HCT116 (cell line): ENCODE results near the gene TMEM178B. TPM values are rescaled to one million over a fixed set of nuclear protein-coding genes. Genes with fewer than 3 reads are reported as not detected.

Experiments
- ATAC-seq: fragments of 200-7000 bp; cut with Tn5 transposase; 2 replicates; pipeline ENCODE4 v1.9.1; 2020; ENCODE audit warnings: mild to moderate bottlenecking, moderate library complexity
- BruUV-seq: library from RNA; stranded (reverse); fragments of 400-500 nt; replicated peaks from 2 replicates; lab custom pipeline; 2021; lab: Mats Ljungman, UMichigan
- CTCF ChIA-PET: fragments of 300-600 bp; sonication (Branson Sonifier 250); formaldehyde crosslinking; loops from one replicate; lab custom pipeline; 2021; ENCODE audit warnings: antibody characterized with exemption; lab: Charles Lee
- POLR2A ChIA-PET: fragments of 300-600, 350-600 bp; sonication (Branson Sonifier 250); formaldehyde crosslinking; loops from one replicate; lab custom pipeline; 2021; ENCODE audit warnings: antibody characterized with exemption; lab: Charles Lee
- RAD21 ChIA-PET, 2 experiments: fragments of 300-600 bp; sonication (Branson Sonifier 250); formaldehyde crosslinking; loops; one replicate each; lab custom pipeline; 2023; ENCODE audit warnings: low total read pairs in 2 of 2; ENCODE audit not compliant: uncharacterized antibody in 2 of 2, unreplicated experiment in 2 of 2, low non-redundant PET in 1 of 2; lab: Charles Lee
- DNase-seq: peaks from one replicate; pipeline ENCODE4 v3.0.0-alpha.2; 2010; ENCODE audit warnings: low read depth, low spot score
- H2AFZ ChIP-seq: fragments of 200-600 bp; shearing (Covaris generic), sonication (generic); 2 replicates; pipeline ENCODE4 v1.6.1; 2017; ENCODE audit warnings: low read depth, mixed run types, mixed read lengths, antibody characterized with exemption, low read length; ENCODE audit not compliant: poor library complexity, severe bottlenecking
- H3K27ac ChIP-seq: 2 replicates; pipeline ENCODE4 v1.5.1; 2012; ENCODE audit warnings: low read depth, low read length
- H3K27me3 ChIP-seq: fragments of 200-600 bp; sonication (generic); 2 replicates; pipeline ENCODE4 v1.6.1; 2016; ENCODE audit warnings: mixed run types, low read length, mixed read lengths; ENCODE audit not compliant: insufficient read depth
- H3K36me3 ChIP-seq, 2 experiments: fragments of 200-500 bp in 1 of 2; fragments of 200-600 bp in 1 of 2; sonication (Bioruptor generic) in 1 of 2; sonication (generic) in 1 of 2; 2 replicates each; pipeline versions ENCODE4 v1.5.1 to v1.6.1; 2014 to 2016; ENCODE audit warnings: low read length in 2 of 2, inconsistent platforms in 1 of 2, mixed read lengths in 1 of 2, mixed run types in 1 of 2; ENCODE audit not compliant: insufficient read depth in 2 of 2, control insufficient read depth in 1 of 2
- H3K4me1 ChIP-seq, 2 experiments: fragments of 200-600 bp in 1 of 2; sonication (generic) in 1 of 2; 2 replicates each; pipeline versions ENCODE4 v1.5.1 to v1.6.1; 2012 to 2017; ENCODE audit warnings: low read length in 2 of 2, inconsistent platforms in 1 of 2, mild to moderate bottlenecking in 1 of 2, mixed read lengths in 1 of 2, mixed run types in 1 of 2, moderate library complexity in 1 of 2; ENCODE audit not compliant: insufficient read depth in 2 of 2, control insufficient read depth in 1 of 2
- H3K4me2 ChIP-seq: fragments of 200-600 bp; sonication (generic); 2 replicates; pipeline ENCODE4 v1.6.1; 2017; ENCODE audit warnings: mixed run types, low read length, mixed read lengths
- H3K4me3 ChIP-seq, 2 experiments: fragments of 200-600 bp in 1 of 2; sonication (generic) in 1 of 2; replicated peaks in 1 of 2; 2 replicates each; pipeline ENCODE4 v1.5.1; 2011 to 2016; ENCODE audit warnings: low read length in 2 of 2, control low read depth in 1 of 2, low read depth in 1 of 2, mild to moderate bottlenecking in 1 of 2, mixed read lengths in 1 of 2, mixed run types in 1 of 2
- H3K79me2 ChIP-seq: fragments of 200-600 bp; sonication (generic); 2 replicates; pipeline ENCODE4 v1.6.1; 2017; ENCODE audit warnings: mild to moderate bottlenecking, mixed run types, low read length, moderate library complexity, mixed read lengths; ENCODE audit not compliant: insufficient read depth
- H3K9ac ChIP-seq: fragments of 200-600 bp; sonication (generic); 2 replicates; pipeline ENCODE4 v1.6.1; 2016; ENCODE audit warnings: low read length, mixed read lengths
- H3K9me2 ChIP-seq: fragments of 200-600 bp; sonication (generic), shearing (Covaris generic); 2 replicates; pipeline ENCODE4 v1.6.1; 2017; ENCODE audit warnings: mixed run types, mild to moderate bottlenecking, moderate library complexity; ENCODE audit not compliant: insufficient read depth
- H3K9me3 ChIP-seq, 2 experiments: fragments of 200-500 bp in 1 of 2; fragments of 200-600 bp in 1 of 2; sonication (Bioruptor generic) in 1 of 2; sonication (generic) in 1 of 2; 2 replicates each; pipeline ENCODE4 v1.6.1; 2014 to 2017; ENCODE audit warnings: low read length in 2 of 2, mixed read lengths in 2 of 2, inconsistent platforms in 1 of 2, low read depth in 1 of 2, mild to moderate bottlenecking in 1 of 2, mixed run types in 1 of 2, moderate library complexity in 1 of 2; ENCODE audit not compliant: control insufficient read depth in 1 of 2, insufficient read depth in 1 of 2
- H4K20me1 ChIP-seq: fragments of 200-600 bp; sonication (generic), shearing (Covaris generic); 2 replicates; pipeline ENCODE4 v1.6.1; 2017; ENCODE audit warnings: mixed run types, mild to moderate bottlenecking, moderate library complexity; ENCODE audit not compliant: insufficient read depth
- CBX3 ChIP-seq: IDR thresholded peaks from 2 replicates; pipeline ENCODE4 v1.6.1; 2012; ENCODE audit warnings: low read depth
- CEBPB ChIP-seq: IDR thresholded peaks from 2 replicates; pipeline ENCODE4 v1.6.1; 2012; ENCODE audit warnings: low read depth
- FOSL1 ChIP-seq: IDR thresholded peaks from 2 replicates; pipeline ENCODE4 v1.6.1; 2012; ENCODE audit warnings: low read depth
- POLR2A ChIP-seq: IDR thresholded peaks from 2 replicates; pipeline ENCODE4 v1.7.0; 2011; ENCODE audit warnings: borderline replicate concordance; ENCODE audit not compliant: insufficient read depth, insufficient read length; ENCODE audit errors: extremely low read depth
- RAD21 ChIP-seq: IDR thresholded peaks from 2 replicates; pipeline ENCODE4 v1.6.1; 2012; ENCODE audit warnings: low read depth, mild to moderate bottlenecking
- ZNF274 ChIP-seq: fragments of 200-500 bp; sonication (Bioruptor generic); IDR thresholded peaks from 2 replicates; pipeline ENCODE4 v1.6.1; 2014; ENCODE audit warnings: mild to moderate bottlenecking, low read depth, low read length, inconsistent platforms
- intact Hi-C: fragments of 100-400 bp; cut with micrococcal nuclease; formaldehyde crosslinking; loops from 2 replicates; pipeline ENCODE4 v1.10.0; 2022
- total RNA-seq: library from RNA; stranded (reverse); gene quantifications from one replicate; pipeline ENCODE4 v1.2.1, GENCODE V29; 2021; ENCODE audit not compliant: unreplicated experiment
- TF ChIP-seq, protein P1 (sequence below): IDR thresholded peaks from 2 replicates; pipeline ENCODE4 v1.6.1; 2012
- TF ChIP-seq, protein P2 (sequence below): IDR thresholded peaks from 2 replicates; pipeline ENCODE4 v1.6.1; 2012
- TF ChIP-seq, protein P3 (sequence below), 3 experiments: fragments of 200-600 bp in 1 of 3; sonication (generic) in 1 of 3; IDR thresholded peaks in 2 of 3; conservative IDR thresholded peaks in 1 of 3; 2 replicates each; pipeline ENCODE4 v1.5.1; 2012 to 2017; ENCODE audit warnings: low read depth in 2 of 3, low read length in 2 of 3, antibody characterized with exemption in 1 of 3, borderline replicate concordance in 1 of 3, control low read depth in 1 of 3, mild to moderate bottlenecking in 1 of 3, mixed read lengths in 1 of 3, mixed run types in 1 of 3, moderate library complexity in 1 of 3; ENCODE audit not compliant: insufficient read depth in 1 of 3

Gene TMEM178B
- total RNA-seq, 1 experiment from 2014 or later, result 0.02 TPM

DNA sequence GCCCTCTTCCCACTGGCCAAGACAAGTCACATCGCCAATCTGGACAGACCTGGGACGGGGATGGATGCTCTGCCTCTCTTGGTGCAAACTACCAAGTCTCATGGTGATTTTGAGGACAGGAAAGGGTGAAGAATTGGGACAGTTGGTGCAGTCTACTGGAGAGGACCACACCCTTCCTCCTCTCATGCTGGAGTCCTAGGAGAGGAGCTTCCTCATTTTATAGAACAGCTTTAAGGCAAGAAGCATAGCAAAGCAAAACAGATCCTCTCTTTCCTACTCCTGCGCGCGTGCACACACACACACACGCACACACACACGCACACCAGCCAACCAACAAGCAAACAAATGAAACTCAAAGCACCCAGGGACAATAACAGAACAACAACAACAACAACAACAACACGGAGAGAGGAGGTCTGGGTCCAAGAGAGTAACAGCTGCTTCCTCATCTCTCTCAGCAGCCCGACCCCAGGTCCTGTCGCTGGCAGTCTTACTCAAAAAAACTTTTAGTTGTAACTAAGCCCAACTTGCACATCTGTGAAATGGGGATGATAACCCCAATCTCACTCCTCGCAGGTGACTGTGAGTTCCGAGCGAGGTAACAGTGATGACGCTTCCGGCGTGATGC, 83.4 kb downstream of the TMEM178B start:
- peaks cover 6 to 10% of the 10 kb centered on the region in 2 experiments; a peak in 3 of 4 replicates for H3K4me1 ChIP-seq
- no peaks in the 10 kb centered on the region for H3K36me3 ChIP-seq
- H3K9me2 ChIP-seq, result no peaks in the 10 kb centered on the region
- H3K4me3 ChIP-seq, result no peak overlapping the region
- no peak overlapping the region for H3K4me2 ChIP-seq
- H3K27ac ChIP-seq, result no peak overlapping the region
- H4K20me1 ChIP-seq, result no peaks in the 10 kb centered on the region
- no peaks in the 10 kb centered on the region for H3K27me3 ChIP-seq
- DNase-seq (no peak), ATAC-seq (no peak)
- no peak overlapping the region for H3K9ac ChIP-seq
- POLR2A ChIA-PET, result no interaction called here
- H2AFZ ChIP-seq, result no peak overlapping the region
- no peaks in the 10 kb centered on the region for H3K79me2 ChIP-seq
- no TSS peak for BruUV-seq
- RAD21 ChIA-PET, result no interaction called here
- H3K9me3 ChIP-seq, result no peaks in the 10 kb centered on the region
- intact Hi-C loops, result no loop called here
- TF ChIP-seq, protein P1, sequence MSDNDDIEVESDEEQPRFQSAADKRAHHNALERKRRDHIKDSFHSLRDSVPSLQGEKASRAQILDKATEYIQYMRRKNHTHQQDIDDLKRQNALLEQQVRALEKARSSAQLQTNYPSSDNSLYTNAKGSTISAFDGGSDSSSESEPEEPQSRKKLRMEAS, result no peak
- TF ChIP-seq, protein P2, sequence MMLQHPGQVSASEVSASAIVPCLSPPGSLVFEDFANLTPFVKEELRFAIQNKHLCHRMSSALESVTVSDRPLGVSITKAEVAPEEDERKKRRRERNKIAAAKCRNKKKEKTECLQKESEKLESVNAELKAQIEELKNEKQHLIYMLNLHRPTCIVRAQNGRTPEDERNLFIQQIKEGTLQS, result no peak
- TF ChIP-seq ZNF274 (no peak), RAD21 (no peak), CBX3 (no peak), POLR2A (no peak), CEBPB (no peak), FOSL1 (no peak)
- TF ChIP-seq, protein P3, sequence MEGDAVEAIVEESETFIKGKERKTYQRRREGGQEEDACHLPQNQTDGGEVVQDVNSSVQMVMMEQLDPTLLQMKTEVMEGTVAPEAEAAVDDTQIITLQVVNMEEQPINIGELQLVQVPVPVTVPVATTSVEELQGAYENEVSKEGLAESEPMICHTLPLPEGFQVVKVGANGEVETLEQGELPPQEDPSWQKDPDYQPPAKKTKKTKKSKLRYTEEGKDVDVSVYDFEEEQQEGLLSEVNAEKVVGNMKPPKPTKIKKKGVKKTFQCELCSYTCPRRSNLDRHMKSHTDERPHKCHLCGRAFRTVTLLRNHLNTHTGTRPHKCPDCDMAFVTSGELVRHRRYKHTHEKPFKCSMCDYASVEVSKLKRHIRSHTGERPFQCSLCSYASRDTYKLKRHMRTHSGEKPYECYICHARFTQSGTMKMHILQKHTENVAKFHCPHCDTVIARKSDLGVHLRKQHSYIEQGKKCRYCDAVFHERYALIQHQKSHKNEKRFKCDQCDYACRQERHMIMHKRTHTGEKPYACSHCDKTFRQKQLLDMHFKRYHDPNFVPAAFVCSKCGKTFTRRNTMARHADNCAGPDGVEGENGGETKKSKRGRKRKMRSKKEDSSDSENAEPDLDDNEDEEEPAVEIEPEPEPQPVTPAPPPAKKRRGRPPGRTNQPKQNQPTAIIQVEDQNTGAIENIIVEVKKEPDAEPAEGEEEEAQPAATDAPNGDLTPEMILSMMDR (IDR thresholded peaks at IDR 0.05 in 2 of 3, conservative IDR thresholded peaks at IDR 0.05 in 1 of 3; ENCODE audit: borderline replicate concordance in 1 of 3, insufficient read depth in 1 of 3, low read depth in 2 of 3, low read length in 2 of 3), result no peak
- CTCF ChIA-PET, result no interaction called here
